GM19467 (cell line): ENCODE data around the gene BMPR1B.
"Not testable (repeated sequence)": the region's sequence is repeated elsewhere in the genome, so short reads cannot be mapped to it uniquely, and the experiment has no call there.

ENCODE experiments used
- ATAC-seq: cut with Tn5 transposase; IDR thresholded peaks from one replicate; pipeline ENCODE4 v1.9.1; 2021; ENCODE audit warnings: mild to moderate bottlenecking, moderate library complexity; ENCODE audit not compliant: unreplicated experiment

BMPR1B gene

GRCh38 chr4:94831607-94832006 is 73.9 kb downstream of the BMPR1B start:
- no peak for ATAC-seq

GRCh38 chr4:94832329-94832728 is 74.6 kb downstream of the BMPR1B start:
- not testable (repeated sequence) for ATAC-seq

- ATAC-seq: no peak
These were observed 75.6 kb downstream of the BMPR1B start for GRCh38 chr4:94833394-94833793.

- no peak for ATAC-seq
These were observed 76.7 kb downstream of the BMPR1B start for GRCh38 chr4:94834501-94834900.

- not testable (repeated sequence) for ATAC-seq
These were observed 83.6 kb downstream of the BMPR1B start for GRCh38 chr4:94841166-94841863.

- no peak for ATAC-seq
These were observed 84.1 kb downstream of the BMPR1B start for GRCh38 chr4:94841864-94842221.

- ATAC-seq: no peak
These were observed 85.5 kb downstream of the BMPR1B start for GRCh38 chr4:94843216-94843615.

- ATAC-seq: no peak
These were observed 90.6 kb downstream of the BMPR1B start for GRCh38 chr4:94848326-94848725.

GRCh38 chr4:94849901-94850300 is 92.1 kb downstream of the BMPR1B start:
- ATAC-seq: no peak

- ATAC-seq: no peak
These were observed 94.9 kb downstream of the BMPR1B start for GRCh38 chr4:94852616-94853015.

GRCh38 chr4:94856030-94856429 is 98.3 kb downstream of the BMPR1B start:
- ATAC-seq: no peak

- ATAC-seq: no peak
These were observed 112.4 kb downstream of the BMPR1B start for GRCh38 chr4:94870146-94870545.

- ATAC-seq: no peak
These were observed 114.0 kb downstream of the BMPR1B start for GRCh38 chr4:94871644-94872305.

GRCh38 chr4:94877973-94878372 is 120.2 kb downstream of the BMPR1B start:
- no peak for ATAC-seq

GRCh38 chr4:94880956-94881355 is 123.2 kb downstream of the BMPR1B start:
- no peak for ATAC-seq

- no peak for ATAC-seq
These were observed 125.0 kb downstream of the BMPR1B start for GRCh38 chr4:94882756-94883155.

- no peak for ATAC-seq
These were observed 129.3 kb downstream of the BMPR1B start for GRCh38 chr4:94887027-94887426.

GRCh38 chr4:94889523-94889922 is 131.8 kb downstream of the BMPR1B start:
- no peak for ATAC-seq

GRCh38 chr4:94889946-94890345 is 132.2 kb downstream of the BMPR1B start:
- no peak for ATAC-seq

GRCh38 chr4:94890579-94890978 is 132.8 kb downstream of the BMPR1B start:
- ATAC-seq: no peak

GRCh38 chr4:94892051-94892450 is 134.3 kb downstream of the BMPR1B start:
- ATAC-seq: no peak

- no peak for ATAC-seq
These were observed 137.3 kb downstream of the BMPR1B start for GRCh38 chr4:94895081-94895480.

- ATAC-seq: no peak
These were observed 139.3 kb downstream of the BMPR1B start for GRCh38 chr4:94897023-94897422.
